SW480 (cell line): Measurements from ENCODE around the gene MYO3B.

Source experiments
- DNase-seq: peaks from one replicate; pipeline ENCODE4 v3.0.0-alpha.2; 2016; ENCODE audit warnings: low spot score

MYO3B gene

DNA sequence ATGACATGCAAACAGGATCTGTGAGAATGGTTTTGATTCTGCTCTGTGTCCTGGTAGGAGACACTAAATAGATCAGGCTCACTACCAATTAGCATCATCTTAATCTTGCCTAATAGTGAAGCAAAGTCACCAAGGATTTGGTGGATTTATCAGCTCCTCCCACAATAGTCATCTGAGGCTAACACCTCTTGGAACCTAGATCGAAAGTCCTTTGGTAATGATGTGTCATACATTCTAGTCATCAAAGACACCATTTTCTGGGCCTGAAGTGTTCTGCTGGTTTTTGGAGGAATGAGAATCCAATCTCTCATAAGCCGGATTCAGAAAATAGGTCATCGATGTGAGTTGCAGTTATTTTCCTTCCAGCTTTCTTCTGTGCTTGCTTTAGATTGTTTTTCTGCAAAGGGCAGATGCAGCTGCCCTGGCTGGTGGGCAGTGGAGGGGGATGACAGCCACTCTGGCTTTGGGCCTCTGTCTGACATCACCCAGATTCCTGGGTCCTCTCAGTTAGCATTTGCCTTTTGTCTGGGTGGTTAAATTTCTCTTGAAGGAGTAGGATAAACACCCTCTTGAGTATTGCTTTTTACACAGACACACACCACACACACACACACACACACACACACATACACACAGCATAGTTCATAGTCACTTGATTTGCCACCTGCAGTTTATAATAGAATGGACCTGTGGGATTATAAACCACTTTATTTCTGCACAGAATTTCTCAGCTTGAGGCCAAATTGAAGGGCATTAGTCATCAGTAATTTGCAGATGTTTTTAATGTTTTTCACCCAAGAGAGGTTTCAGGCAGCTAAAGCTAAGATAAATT is at the start of gene MYO3B:
TSS of gene MYO3B (plus strand) at position 198 of the 832 bp plus-strand sequence. CDS start at position 339, 141 bp downstream.
- no peak for DNase-seq

GRCh38 chr2:170139276-170139967 is 38.5 kb upstream of the MYO3B start:
- DNase-seq = no peak

GRCh38 chr2:170140561-170140960 is 37.4 kb upstream of the MYO3B start:
- DNase-seq = no peak

DNA sequence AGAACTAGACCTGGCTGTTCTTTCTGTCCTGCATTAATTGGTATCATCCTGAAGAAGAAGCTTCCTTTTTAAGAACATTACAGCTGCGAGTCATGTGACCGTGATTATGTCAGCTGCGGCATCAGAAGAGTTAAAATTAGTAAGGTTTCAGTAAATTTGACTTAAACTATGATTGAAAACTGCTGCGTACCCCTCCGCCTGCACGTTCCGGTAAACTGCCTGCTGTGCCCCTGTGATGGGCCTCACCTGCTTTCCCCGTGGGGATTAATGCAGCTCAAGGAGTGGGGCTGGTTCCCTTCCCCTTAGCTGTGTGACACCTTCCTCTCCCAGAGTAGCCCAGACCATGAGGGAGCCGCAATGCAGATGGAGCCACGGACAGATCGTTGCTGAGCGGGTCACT is 36.1 kb upstream of the MYO3B start:
- DNase-seq = no peak

GRCh38 chr2:170142502-170142901 is 35.4 kb upstream of the MYO3B start:
- no peak for DNase-seq

DNA sequence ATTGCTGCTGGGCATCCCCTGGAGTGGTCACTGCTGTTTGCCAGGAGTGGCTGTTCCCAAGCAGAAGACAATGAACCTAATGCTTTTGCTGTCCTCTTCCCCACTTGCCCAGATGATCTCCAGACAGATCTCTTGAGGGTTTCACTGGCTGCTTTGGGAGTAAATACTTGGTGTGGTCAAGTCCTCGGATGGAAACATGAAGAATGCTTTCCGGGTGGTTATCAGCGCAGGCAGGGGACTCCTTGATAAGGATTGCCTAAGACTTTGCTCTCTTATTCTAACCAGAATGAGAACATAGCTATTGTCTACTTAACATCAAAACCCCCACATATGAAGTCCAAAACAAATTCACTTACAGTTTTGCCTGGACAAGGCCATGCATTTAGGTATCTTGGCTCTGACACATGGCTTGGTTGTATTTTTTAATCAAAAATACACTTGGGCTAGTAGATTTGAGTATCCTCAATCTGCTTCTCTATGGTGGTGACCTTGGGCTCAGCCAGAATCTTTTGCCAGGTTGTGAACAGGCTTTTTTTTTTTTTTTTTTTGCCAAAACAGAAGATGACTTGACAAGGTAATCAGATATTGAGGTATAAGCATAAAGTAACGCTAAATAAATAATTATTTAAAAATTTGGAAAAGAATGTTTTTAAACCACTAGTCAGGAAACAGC is 34.8 kb upstream of the MYO3B start:
- no peak for DNase-seq

DNA sequence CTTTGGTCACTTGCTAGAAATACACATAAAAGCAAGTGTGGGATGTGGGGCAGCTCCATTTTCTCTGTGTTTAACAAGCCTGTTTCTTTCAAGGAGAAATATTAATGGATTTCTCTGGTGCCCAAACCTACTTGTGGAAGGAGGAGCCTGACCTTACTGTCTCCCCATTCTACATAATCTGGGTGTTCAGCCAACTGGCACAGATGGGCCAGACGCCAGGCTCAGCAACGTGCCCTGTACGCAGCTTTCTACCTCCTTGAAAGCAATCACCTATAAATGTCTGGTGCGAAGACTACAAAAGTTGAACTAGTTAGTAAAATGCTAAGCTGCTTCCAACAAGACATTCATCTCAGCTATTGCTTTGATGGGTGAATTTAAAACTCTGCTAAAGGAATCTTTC is 33.2 kb upstream of the MYO3B start:
- no peak for DNase-seq

DNA sequence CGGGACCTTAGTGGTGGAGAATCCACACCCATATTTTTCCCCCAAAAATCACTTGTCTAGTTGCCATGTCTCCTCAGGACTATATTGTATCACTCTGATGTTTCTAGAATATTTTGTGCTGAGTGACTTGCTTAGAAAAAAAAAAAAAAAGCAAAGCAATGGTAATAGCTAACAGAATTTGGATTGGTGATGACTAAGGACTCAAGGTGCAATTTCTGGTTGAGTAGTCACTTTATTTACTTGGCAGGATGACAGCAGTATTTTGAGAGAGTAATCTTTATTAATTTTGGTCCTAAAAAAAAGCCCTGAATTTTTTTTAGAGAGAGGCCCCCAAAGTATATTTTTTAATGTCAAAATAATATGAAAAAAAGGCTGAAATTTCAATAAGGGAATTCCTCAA is 32.8 kb upstream of the MYO3B start:
- DNase-seq = no peak

- DNase-seq = no peak
Measured at GRCh38 chr2:170145675-170146432, 32.1 kb upstream of the MYO3B start.

GRCh38 chr2:170146784-170147183 is 31.2 kb upstream of the MYO3B start:
- DNase-seq = no peak

- no peak for DNase-seq
Measured at GRCh38 chr2:170147576-170147975, 30.4 kb upstream of the MYO3B start.

GRCh38 chr2:170148161-170148560 is 29.8 kb upstream of the MYO3B start:
- no peak for DNase-seq

DNA sequence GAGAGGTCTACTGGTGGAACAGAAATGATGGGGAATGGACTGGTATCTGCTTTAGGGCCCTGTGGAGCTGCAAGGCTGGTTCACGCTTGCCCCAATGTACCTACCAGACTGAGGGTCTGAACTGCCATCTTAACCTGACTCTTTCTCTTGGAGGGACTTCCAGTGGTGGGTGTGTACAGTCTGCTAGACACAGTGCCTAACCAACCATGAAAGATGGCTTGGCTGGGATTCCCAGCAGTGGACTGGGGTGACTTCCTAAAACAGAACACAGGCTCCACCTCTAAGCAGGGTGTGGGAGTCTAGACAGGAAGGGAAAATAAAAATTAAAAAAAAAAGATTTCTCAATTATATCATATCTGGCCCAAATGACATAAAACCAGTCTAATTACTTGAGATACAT is 25.5 kb upstream of the MYO3B start:
- DNase-seq = no peak

DNA sequence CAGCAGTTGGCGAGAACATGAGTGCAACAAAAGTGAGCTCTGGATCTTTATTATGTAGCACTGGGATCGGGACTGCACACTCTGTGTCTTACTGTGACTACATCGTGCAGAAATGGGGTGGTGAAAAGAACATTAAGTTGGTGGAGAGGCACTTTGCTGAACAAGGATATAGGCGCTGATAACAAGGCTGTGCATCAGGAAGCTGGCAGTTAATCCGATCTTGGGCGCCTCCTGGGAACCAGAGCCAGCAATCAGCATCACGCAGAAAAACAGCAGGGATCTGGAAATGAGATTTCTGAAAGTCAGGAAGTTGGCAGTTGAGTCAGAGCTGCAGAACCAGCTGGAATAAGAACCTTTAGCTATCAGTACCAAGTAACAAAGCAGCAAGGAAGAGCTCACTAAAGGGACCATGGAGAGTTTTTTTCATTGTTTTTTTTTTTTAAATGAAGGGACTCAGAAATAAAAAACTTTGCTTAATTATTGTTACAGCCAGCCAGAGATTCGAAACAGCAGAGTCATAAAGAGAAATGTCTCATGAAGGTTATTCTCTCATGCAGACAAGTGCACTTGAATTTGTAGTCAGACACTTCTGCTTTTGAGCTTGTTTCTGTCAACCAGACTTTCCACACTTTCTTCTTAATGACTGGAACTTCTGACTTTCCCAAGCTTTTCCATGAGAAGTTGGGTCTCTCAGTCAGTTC is 22.8 kb upstream of the MYO3B start:
- DNase-seq = no peak

GRCh38 chr2:170155723-170156253 is 22.2 kb upstream of the MYO3B start:
- DNase-seq = no peak

- no peak for DNase-seq
Measured at GRCh38 chr2:170156592-170156991, 21.4 kb upstream of the MYO3B start.

DNA sequence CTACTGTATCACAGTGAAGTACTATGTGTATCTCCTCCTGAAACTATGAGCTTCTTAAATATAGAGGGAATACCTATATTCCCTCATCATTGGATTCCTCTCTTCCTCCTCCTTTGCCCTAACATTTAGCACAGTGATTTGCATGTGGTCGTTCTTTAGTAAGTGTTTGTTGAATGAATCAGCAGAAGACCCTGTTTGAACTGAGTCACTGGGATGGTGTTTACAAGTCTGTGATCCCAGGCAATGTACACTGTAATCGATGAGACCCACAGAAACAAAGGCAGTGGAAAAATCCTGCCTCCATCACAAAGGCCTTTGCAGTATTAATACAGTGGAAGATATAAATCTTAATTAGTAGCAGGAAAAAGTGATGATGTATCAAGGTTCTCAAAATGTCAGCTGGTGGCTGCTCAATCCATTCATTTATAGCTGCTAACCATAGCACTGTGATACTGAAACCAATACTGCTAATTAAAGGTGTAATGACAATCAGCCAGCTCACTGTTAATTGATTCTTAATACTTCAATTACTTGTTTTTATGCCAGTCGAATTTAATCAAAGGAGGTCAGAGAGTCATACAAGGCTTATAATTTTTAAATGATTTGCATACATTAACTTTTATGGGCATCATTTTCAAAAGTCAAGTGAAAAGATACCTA is 20.8 kb upstream of the MYO3B start:
- DNase-seq = no peak

DNA sequence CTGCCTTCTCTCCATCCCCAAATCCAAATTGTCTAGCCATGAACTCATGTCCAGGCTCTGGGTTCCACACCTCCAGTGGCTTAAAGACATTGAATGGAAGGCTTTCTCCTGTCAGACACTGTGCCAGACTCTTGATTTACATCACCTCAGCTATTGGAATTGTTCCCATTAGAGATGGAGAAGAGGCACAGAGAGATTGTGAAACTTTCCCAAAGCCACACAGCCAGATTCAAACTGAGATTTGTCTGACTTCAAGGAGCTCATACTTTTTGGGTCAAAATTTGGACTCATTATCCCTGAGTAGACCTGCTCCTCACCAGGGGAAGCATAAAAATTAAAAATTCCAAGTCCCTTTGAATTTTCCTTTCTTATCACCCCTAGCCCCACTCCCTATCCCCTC is 18.9 kb upstream of the MYO3B start:
- no peak for DNase-seq

DNA sequence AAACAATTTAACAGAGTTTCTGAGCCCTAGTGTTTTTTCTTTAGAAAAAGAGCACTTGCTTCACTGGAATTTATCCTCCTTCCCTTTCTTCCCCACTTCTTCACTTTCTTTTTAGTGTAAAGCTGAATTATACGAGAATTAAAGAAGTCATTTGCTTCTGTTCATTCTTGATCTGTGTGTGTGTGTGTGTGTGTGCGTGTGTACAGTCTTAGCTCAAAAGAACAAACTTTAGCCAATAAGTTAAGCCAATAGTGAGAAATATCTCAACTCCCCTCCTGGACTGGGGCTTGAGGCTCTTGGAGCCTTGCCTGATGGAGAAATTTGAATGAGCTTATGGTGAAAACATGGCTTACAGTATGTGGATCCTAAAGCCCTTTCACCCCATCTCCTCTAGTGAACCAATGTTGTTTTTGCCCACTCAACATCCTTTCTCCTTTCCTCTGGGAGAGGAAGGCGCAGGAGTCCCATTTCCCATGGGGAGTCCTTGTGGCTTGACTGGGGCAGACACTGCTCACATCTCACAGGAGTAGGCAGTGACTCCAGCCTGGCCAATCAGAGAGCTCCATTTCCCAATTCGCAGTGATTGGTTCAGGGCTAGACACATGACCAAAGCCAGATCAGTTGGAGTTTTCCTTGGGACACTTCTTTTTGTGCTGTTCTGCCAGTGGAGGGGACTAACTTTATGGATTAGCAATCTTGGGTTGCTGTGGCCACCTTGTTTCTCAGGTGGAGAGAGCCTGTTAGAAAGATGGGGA is 16.3 kb upstream of the MYO3B start:
- no peak for DNase-seq

DNA sequence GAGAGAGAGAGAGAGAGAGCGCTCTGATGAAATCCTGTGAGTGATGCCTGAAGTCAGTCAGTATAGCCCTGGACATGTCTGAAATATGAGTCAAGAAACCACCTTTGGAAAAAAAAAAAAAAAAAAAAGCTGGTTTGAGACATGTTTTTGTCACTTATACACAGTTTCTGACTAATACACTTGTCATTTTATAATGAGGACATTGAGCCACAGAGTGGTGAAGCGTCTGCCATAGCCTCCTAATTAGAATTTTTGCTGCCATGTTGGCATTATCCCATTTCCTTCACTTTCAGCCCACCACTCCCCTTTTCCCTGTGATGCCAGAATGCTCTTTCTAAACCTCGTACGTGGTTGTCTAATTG is 15.7 kb upstream of the MYO3B start:
- no peak for DNase-seq
